OCI-LY3 (cell line): ENCODE results near the gene FGGY.
"Not testable (repeated sequence)": the region's sequence is repeated elsewhere in the genome, so short reads cannot be mapped to it uniquely, and the experiment has no call there.

Experiments
- EZH2phosphoT487 ChIP-seq: fragments of 200-600 bp; shearing (Covaris generic); IDR thresholded peaks from 2 replicates; pipeline ENCODE4 v1.6.1; 2018; ENCODE audit warnings: antibody characterized with exemption, mixed run types, low read depth
- TF ChIP-seq, protein P1 (sequence below): fragments of 200-600, 300-600 bp; sonication (generic); IDR thresholded peaks from 2 replicates; pipeline ENCODE4 v1.5.1; 2014; ENCODE audit warnings: antibody characterized with exemption, low read length, low read depth

DNA sequence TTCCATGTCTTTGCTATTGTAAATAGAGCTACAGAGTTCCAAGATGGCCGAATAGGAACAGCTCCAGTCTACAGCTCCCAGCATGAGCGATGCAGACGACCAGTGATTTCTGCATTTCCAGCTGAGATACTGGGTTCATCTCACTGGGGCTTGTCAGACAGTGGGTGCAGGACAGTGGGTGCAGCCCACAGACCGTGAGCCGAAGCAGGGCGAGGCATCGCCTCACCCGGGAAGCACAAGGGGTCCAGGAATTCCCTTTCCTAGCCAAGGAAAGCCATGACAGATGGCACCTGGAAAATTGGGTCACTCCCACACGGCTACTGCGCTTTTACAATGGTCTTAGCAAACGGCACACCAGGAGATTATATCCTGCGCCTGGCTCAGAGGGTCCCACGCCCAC, 313.6 kb downstream of the FGGY start:
- TF ChIP-seq, protein P1, sequence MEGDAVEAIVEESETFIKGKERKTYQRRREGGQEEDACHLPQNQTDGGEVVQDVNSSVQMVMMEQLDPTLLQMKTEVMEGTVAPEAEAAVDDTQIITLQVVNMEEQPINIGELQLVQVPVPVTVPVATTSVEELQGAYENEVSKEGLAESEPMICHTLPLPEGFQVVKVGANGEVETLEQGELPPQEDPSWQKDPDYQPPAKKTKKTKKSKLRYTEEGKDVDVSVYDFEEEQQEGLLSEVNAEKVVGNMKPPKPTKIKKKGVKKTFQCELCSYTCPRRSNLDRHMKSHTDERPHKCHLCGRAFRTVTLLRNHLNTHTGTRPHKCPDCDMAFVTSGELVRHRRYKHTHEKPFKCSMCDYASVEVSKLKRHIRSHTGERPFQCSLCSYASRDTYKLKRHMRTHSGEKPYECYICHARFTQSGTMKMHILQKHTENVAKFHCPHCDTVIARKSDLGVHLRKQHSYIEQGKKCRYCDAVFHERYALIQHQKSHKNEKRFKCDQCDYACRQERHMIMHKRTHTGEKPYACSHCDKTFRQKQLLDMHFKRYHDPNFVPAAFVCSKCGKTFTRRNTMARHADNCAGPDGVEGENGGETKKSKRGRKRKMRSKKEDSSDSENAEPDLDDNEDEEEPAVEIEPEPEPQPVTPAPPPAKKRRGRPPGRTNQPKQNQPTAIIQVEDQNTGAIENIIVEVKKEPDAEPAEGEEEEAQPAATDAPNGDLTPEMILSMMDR, result not testable (repeated sequence)
- not testable (repeated sequence) for TF ChIP-seq EZH2phosphoT487
